Jurkat, Clone E6-1 (cell line): ENCODE measurements around the gene RPRD1A.

Experiments
- DNase-seq: peaks from one replicate; pipeline ENCODE4 v3.0.0-alpha.2; 2011; ENCODE audit warnings: low read depth, low spot score
- H3K4me3 ChIP-seq: 2 replicates; pipeline ENCODE4 v1.5.1; 2011; ENCODE audit warnings: mild to moderate bottlenecking, low read length, control low read depth, moderate library complexity

Gene RPRD1A

DNA sequence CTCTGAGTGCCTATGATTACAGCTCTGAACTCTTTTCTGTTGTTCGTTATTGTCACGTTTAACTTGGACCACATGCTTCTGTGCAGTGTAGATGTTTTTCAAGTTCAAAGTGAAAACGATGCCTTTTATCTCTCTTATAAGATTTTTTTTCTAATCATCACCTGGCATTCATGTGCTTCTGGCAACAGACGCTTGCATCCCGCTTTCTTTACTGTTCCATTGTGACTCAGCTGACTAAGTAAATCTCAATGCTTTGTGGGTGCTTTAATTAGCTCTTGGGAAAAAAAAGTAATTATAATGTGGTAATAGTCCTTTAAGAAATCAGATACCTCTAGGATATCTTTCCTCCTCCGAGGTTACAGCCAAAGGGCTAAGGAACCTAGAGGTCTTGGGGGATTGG is 126.1 kb downstream of the RPRD1A start:
- peak; percentile 42 for DNase-seq
- no peak overlapping the region for H3K4me3 ChIP-seq
